HG03442 (cell line): ENCODE results near the gene NTF3.

Experiments
- ATAC-seq: cut with Tn5 transposase; IDR thresholded peaks from one replicate; pipeline ENCODE4 v1.9.1; 2021; ENCODE audit warnings: mild to moderate bottlenecking, moderate library complexity; ENCODE audit not compliant: unreplicated experiment

NTF3 gene

DNA sequence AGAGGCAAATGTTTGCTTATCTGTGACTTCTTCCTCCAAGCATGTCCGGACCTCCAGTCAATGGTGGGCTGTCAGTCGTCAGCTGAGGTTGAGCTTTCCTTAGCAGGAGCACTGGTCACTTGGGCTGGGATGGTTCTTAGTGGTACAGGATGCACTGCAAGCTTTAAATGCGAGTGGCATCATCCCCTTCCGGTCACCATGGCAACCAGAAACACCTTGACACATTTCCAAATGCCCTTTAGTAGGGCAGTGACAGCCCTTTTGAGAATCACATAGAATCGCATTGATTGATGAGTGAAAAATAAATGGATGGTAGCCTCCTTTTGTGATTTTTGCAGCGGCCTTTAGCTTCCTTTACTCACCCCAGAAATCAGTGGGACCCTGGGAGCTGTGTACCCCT lies 24.1 kb downstream of the NTF3 start:
- ATAC-seq: no peak

DNA sequence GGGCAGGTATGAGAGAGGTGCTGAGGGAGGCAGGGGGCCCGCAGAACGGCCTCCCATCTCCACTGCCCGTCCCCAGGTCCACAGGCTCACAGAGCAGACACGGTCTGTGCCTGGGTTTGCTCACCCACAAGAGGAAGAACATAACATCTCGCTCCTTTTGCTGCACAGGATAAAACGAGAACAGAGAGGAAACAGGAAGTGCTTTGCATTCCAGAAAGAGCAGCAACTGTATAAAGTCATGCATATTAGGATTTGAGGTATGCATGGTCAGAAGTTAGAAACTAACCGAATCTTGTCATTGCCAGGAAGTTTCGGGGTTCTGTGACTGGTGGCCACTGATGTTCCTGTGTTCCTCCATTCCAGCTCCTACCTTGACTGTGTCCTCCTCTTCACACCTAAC lies 25.0 kb downstream of the NTF3 start:
- ATAC-seq: no peak

DNA sequence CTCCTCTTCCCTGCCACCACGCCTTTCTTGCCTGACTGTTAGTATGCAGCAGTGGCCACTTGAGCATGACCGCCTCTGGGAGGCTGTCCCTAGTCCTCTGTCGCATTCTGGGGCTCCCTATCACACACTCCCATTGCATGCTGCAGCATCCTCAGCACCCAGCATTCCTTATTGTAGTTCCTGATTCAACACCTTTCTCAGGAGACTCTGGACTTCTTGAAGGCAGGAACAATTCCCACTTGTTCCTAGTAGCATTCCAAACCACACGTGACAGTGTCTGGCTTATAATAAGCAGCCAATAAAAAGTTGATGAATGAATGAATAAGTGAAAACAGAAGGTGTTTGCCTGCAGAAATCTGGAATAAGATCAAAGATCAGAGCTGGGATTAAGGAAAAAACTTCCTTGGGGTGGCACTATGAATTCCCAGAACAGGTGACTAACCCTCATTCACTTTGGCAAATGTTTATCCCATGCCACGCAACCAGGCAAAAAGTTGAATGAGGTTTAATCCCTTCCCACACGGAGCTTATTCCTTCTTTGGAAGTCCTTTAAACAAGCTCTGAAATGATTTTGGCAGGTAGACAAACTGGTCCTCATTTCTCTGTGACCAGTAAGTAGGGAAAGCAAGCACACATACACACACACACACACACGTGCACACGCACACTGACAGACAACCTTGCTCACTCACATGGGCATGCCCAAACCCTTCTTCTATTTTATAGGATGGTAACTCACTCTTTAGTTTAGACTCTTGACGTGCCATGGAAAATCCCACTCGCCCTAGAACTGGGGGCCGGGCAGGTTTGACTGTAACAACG lies 26.5 kb downstream of the NTF3 start:
- ATAC-seq: no peak

DNA sequence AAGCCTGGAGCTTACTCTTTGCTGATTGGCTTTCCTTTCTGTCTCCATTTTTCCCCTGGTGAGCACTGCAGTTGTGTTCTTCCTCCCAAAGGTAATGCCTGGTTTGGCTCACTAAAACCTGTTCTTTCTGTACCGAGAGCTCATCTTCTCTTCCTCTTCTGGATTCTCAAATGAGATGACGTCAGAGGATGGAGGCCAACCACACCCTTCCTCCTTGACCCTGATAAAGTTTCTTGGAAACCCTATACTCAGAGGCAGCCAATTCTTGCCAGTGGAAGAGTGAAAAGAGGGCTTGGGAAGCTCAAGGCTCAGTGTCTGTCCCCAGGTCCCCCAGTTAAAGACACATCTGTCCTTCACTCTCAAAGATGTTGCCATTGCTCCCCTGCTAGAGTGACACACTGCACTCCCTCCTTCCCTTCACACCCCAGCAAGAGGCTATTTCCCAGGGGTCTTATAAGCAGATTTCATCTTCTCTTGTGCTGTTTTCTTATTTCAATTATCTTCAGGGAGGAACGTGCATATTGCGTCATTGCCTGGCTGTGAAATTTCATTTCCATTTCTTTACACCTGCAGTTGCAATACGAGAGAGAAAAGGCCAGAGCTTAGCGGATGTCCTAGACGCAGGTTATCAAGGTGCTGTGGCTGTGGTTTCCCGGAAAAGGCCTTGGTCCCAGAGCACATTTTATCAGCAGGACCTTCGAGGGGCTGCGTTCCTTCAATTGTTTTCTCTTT lies 27.3 kb downstream of the NTF3 start:
- ATAC-seq: no peak

DNA sequence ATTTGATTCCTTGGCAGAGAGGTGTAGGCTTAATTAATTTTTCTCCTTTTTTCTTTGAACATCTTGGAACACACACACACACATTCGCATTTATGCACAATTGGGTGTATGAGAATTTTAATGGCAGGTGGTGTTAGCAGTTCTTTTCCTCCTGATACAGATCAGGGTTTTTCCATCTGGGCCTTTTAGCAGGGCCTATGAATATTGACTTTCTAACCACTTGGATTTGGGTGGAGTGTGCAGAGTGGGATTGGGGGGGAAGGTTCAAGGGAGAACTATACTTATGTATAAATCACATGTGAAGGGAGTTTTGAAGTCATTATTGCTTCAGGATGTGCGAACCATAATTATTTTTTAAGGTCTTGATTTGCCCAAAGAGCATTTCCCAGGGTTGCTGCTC lies 28.9 kb downstream of the NTF3 start:
- ATAC-seq: no peak

DNA sequence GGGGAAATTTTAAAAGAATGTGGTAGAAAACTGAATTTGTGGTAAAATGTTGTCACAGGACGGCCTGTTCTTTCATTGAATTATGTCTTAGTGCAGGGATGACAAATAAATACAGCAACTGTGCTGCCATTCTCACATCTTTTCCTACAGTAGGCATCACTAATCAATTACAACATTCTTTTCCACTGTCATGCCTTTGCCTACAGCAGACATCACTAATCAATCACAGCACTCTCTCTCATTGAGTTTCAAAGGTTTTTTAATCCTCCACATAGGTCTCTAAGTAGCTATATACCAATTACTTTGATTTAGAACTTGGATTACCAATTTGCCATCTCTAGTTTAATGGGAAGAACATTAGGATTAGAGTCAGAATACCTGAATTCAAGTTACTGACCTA lies 30.1 kb downstream of the NTF3 start:
- no peak for ATAC-seq

DNA sequence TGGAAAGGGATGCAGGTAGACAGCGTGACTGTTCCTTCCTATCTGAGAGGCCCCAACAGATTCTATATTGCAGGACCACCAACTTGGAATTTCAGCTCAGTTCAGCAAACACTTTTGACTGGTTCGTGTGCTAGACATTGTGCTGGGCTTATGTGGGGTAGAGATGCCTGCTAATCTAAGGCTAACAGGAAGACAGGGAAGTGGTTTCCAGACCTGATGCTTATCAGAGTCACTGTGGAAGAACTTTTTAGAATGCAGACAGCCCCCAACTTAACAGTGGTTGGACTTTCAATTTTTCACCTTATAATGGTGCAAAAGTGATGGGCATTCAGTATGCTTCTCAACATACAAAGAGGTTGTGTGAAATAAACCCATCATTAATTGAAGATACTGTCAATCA lies 32.2 kb downstream of the NTF3 start:
- ATAC-seq: no peak

DNA sequence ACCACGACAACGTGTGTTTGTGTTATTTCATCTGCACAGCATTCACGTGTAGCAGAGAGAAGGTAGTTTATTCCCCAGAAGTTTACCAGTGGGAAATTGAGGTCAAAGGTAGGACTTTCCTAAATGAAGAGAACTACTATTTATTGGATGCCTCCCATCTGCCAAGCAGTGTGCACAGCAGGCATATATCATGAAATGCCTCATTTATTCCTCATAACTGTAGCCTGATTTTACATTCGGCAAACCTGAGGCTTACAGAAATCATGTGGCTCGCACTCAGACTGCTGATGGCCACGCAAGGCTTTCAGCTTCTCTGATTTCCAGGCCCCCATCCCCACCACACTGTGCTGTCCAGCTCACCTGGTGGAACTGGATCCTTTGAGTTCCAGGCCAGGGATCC lies 33.5 kb downstream of the NTF3 start:
- ATAC-seq: no peak

DNA sequence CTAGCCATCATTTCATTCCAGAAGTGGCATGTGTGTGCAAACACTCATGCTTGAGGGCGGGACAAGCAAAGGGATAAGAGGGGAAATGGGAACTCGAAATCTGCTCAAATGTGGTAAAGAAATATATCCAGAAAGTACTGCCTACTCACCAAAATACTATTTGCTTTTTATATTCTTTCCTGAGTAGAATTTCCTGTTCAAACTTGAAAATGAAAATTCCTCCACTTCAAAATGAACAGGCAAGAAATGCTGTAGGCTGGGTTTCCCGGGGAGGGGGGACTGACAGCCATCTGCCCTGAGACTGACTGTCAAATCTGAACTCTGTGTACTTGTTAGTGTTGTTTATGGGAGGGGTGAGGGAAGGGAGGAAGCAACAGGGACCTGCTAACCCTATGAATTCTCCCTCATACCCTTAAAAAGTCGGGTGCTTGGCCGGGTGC lies 34.6 kb downstream of the NTF3 start:
- ATAC-seq: no peak

DNA sequence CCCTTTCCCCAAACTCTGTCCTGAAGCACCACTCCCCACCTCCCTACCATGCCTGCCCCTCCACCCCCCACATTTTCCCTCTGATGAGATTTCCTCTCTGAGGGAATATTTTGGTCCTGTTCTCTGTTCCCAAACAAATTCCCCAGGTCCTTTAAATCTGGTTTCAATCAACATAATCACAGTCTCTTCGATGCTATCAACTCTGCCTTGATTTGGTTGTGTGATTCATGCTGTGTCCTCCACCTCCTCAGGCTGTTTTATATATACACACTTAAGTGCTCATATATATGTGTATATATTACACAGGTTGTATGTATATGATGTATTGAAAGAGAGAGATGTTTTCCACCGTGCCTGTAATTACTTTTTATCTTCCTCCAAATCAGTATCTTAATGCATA lies 36.0 kb downstream of the NTF3 start:
- no peak for ATAC-seq

DNA sequence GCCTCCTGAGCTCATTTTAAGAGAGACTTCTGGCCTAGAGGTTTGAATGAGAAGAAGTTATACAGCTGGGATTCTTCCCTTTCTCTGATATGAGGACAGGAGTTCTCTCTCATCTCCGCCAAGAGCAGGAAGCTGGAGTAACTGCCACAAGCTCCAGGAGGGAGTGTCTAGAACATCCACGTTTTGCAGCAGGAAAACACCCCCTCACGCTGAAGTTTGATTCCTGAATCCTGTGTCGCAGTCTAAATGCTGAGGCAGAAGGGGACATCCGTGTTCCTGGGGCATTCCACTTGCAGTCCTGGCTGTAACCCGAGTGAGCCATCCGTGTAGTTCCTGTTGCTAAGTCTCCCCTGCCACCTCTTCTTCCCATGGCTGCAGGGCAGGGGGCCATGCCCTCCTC lies 38.3 kb downstream of the NTF3 start:
- ATAC-seq: no peak

DNA sequence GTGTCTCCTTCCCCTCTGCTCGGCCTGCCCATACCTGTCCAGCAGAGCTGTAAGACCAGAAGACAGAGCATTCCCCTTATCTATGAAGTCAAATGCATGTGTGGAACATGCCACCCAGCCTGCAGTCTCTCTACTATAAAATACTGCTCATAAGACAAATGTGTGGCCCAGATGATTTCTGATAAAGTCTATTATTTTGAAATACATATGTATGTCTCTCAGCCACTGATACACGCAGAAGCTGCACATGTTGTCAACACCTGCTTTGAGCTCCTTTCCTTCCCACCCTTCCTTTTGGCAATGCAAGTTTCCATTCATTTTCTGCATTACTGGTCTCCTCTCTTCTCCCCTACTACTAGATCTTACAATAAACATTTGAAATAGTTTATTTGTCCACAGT lies 38.8 kb downstream of the NTF3 start:
- no peak for ATAC-seq

DNA sequence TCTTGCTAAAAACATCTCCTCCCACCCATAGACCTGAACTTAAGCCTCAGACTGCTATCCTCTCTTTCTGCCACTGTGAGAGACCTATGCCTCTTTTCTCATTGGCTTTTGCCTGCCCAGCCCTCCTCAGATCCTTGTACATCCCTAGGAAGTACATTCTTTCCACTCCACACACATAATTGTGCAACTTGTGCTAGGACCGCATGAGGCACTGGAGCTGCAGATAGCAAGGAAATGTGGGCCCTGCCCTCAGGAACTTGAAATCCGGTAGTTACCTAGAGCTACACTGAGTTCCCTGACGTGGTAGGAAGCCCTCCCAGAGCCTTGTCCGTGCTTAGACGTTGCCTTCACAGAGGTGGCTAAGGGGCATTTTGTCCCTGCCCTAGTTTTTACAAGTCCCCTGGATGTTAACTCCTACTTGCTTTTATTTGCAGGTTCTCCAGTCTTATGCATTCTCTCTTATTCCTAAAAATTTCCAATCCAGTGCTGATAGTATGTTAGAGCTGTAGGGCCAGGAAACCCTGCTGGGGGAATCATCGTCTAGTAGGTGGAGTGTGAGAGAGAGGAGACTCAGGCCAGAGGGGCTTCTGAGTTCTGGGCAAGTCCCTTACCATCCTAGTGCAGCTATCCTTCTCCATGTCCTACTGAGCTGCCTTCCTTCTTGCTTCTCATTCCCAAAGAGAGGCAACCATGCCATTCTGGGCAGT lies 41.3 kb downstream of the NTF3 start:
- ATAC-seq: no peak

DNA sequence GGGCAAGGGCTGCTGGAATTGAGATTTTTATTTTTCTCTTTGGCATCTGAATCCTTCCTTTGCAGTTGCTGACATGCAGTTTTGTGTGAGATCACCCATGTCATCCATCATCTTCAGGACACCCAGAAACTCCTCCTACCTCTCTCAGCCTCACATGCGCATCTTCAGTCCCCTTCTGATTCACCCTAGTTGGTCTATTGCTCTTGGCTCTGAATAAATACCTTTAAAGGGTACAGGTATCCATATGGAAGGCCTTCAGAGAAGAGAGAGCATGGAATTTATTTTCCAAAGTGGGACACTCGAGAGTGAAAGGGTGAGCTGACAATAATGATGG lies 41.8 kb downstream of the NTF3 start:
- ATAC-seq: no peak

DNA sequence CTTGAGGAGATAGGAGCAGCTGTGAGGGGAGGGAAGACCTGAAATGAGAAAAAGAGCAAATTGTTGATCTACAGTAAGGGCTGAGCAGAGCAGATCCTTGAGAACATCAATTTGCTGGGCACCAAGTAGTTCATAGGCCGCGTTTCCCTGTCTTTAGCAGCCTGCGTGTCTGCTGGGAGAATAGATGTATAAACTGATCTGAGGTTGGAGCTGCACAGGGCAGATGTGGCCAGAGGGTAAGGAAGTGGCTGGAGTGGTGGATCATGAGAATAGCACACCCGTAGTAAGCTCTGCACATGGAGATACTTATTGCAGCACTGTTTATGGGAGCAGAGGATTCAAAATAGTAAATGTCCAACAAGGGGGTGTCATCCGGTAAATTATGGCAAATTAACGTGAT lies 44.4 kb downstream of the NTF3 start:
- ATAC-seq: no peak

DNA sequence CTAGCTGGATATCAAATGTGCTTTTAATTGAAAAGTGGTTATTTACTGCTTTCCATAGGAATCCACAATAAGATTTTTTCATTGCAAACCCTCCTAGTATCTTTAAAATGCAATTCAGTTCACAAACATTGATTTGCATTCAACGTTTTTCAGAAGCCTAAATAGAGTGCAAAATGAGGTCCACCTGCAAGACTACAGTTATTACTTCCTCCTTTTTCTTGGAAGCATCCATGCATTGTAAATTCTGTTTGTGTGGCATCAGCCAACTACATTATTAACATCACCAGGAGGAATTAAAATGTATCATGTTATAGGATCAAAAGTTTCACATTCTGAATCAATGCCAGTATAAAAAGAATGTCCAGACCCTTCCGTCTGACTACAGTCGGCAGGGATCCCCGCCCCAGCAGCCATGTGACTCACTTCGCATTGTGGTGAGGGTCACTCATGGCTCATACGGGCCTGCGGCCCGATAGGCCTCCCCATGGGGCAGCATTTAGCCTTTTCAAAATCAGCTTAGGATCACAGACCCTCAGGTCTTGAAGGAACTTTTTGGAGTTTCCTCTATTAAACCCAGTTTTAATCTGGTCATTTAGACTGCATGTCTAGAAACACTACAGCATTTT lies 46.3 kb downstream of the NTF3 start:
- no peak for ATAC-seq

DNA sequence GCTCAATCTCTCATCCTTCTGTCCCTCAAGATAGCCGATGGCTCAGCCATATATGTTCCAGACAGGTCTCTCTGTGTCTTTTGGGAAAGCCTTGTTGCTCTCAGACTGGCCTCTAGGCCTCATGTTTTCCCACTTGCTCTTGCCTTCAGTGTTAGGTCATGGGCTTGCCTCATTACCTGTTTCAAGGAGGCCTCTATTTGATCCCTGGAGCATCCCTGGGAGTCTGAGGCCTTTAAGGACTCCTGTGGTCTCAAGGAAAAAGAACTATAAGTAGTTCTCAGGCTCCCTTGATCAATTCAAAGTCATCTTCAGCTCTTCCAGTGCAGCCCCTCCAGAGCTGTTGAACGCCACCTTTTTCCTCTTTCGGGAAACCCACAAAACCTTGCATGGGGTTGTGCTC lies 47.9 kb downstream of the NTF3 start:
- ATAC-seq: no peak

DNA sequence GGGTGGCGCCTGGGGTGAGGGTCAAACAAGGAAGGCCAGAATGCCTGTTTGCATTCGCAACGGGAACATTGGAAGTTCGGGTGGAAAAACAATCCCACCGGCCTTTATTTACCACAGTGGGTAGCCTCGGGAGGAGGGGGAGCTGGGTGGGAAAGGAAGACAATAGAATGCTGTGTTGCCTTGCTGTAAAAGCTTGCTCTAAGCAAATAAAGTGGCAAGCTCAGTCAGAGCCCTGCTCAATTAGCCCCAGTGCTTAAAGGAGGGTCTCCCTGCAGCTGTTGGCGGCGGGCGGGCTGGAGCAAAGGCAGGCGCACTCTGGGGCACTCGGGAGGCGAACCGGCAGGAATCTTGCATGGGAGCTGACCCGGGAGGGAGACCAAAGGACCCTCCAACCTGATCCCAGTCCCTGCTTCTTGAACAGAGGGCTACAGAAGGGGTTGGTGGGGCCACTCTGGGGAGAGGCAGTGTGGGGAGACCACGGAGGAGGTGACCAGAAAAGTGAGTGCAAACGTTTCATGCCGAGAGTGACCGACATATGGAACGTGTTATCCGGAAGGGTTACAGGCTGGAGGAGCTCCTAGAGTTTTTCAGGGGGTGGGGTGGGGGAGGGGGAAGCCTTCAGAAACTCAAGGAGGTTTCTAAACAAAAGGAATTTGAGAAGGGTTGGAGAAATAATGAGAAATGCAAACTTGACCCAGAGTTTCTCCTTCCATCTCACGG lies 48.5 kb downstream of the NTF3 start:
- no peak for ATAC-seq

DNA sequence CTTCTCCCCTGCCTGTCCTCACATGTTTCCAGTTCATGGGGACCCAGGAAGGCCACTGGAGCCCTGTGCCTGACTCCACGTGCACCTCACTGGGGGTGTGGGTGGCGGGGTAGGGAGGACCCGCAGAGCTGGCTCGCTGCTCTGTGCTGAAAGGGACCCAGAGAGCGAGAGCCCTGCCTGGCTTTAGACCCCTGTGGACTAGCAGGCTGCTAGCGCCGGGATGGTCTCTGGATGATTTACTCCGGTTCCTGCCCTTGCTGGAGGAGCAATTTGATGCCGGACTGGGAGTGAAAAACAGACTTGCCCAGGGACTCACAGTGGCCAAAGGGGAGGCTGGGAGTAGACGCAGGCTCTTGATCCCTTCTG lies 49.0 kb downstream of the NTF3 start:
- no peak for ATAC-seq

DNA sequence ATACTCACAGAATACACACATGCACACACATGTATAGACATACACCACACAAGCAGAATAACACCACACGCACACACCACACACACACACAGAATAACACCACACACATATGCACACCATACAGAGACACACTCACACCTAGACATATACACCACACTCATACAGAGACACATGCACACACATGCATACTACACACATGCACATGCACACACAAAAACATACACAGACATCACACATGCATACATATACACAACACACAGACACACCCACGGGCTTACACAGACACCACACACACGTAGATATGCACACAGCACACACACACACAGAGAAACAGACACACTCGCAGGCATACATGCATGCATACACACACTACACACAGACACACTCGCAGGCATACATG lies 49.7 kb downstream of the NTF3 start:
- ATAC-seq: no peak

DNA sequence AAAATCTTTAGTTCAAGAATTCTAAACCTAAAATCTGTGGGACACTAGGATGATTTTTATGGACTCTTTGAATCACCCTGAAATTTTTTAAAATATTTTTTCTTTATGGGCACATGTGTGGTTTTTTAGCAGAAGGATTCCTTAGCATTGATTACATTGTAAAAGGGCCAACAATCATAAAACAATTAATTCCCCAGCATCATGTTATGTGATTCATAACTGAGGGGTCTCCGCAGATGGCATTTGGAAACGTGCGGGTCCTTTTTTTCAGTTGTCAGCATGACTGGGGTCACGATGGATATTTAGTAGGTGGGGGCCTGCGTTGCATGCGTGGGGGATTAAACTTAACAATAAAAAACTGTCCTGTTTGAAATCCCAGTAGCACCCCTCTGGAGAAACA lies 52.5 kb downstream of the NTF3 start:
- no peak for ATAC-seq
